Endothelial cell of umbilical vein (primary cell): ENCODE data around the gene MRTFA. TPM values are rescaled to one million over a fixed set of nuclear protein-coding genes. Genes with fewer than 3 reads are reported as not detected.

Experiments used
- BruUV-seq: library from RNA; stranded (reverse); fragments of 400-500 nt; replicated peaks from 2 replicates; lab custom pipeline; 2021; lab: Mats Ljungman, UMichigan
- CTCF ChIA-PET: fragments of 300-600, 350-600 bp; sonication (Branson Sonifier 250); formaldehyde crosslinking; loops from one replicate; lab custom pipeline; 2021; ENCODE audit warnings: antibody characterized with exemption, inconsistent platforms; lab: Charles Lee
- POLR2A ChIA-PET: fragments of 300-600, 350-600 bp; sonication (Branson Sonifier 250); formaldehyde crosslinking; loops from one replicate; lab custom pipeline; 2021; ENCODE audit warnings: antibody characterized with exemption, inconsistent platforms; lab: Charles Lee
- DNase-seq: peaks from one replicate; pipeline ENCODE4 v3.0.0-alpha.2; 2011; ENCODE audit warnings: low read depth, low spot score
- FAIRE-seq: peaks from 2 replicates; lab custom pipeline; 2011; peaks lifted over from hg19 to GRCh38; lab: Jason Lieb, UNC
- H2AFZ ChIP-seq: 2 replicates; pipeline ENCODE4 v1.6.0; 2012; ENCODE audit warnings: low read depth, low read length, control low read depth, inconsistent platforms
- H3K27ac ChIP-seq: 2 replicates; pipeline ENCODE4 v1.5.1; 2011; ENCODE audit warnings: low read depth, mild to moderate bottlenecking, control low read depth, low read length, moderate library complexity; ENCODE audit not compliant: insufficient read depth
- H3K27me3 ChIP-seq, 2 experiments: 2 replicates each; pipeline versions ENCODE4 v1.6.0 to v1.6.1; 2011; ENCODE audit warnings: low read length in 2 of 2, mixed read lengths in 1 of 2; ENCODE audit not compliant: control insufficient read depth in 2 of 2, insufficient read depth in 2 of 2
- H3K36me3 ChIP-seq, 2 experiments: 2 replicates in 1 of 2; 3 replicates in 1 of 2; pipeline ENCODE4 v1.5.1; 2011; ENCODE audit warnings: low read length in 2 of 2, mild to moderate bottlenecking in 1 of 2, moderate library complexity in 1 of 2; ENCODE audit not compliant: control insufficient read depth in 2 of 2, insufficient read depth in 2 of 2; ENCODE audit errors: extremely low read depth in 1 of 2
- H3K4me1 ChIP-seq: 3 replicates; pipeline ENCODE4 v1.5.1; 2011; ENCODE audit warnings: mild to moderate bottlenecking, low read length; ENCODE audit not compliant: control insufficient read depth, insufficient read depth; ENCODE audit errors: extremely low read depth
- H3K4me2 ChIP-seq: 2 replicates; pipeline ENCODE4 v1.6.1; 2011; ENCODE audit warnings: low read length, control low read depth, mixed read lengths; ENCODE audit not compliant: insufficient read depth
- H3K4me3 ChIP-seq, 3 experiments: fragments of 200-600 bp in 1 of 3; sonication (generic), shearing (Covaris generic) in 1 of 3; replicated peaks in 1 of 3; 2 replicates each; pipeline ENCODE4 v1.5.1; 2011 to 2016; ENCODE audit warnings: control low read depth in 3 of 3, low read length in 3 of 3, mild to moderate bottlenecking in 2 of 3, inconsistent platforms in 1 of 3, low read depth in 1 of 3, moderate library complexity in 1 of 3; ENCODE audit not compliant: insufficient read depth in 1 of 3
- H3K79me2 ChIP-seq: 2 replicates; pipeline ENCODE4 v1.6.0; 2012; ENCODE audit warnings: low read length, inconsistent platforms; ENCODE audit not compliant: control insufficient read depth, insufficient read depth
- H3K9ac ChIP-seq: replicated peaks from 2 replicates; pipeline ENCODE3; 2011; ENCODE audit warnings: low read length, control low read depth; ENCODE audit not compliant: insufficient read depth; ENCODE audit errors: extremely low read depth
- H3K9me1 ChIP-seq: replicated peaks from 3 replicates; pipeline ENCODE4 v1.6.0; 2011; ENCODE audit warnings: mild to moderate bottlenecking, low read length; ENCODE audit not compliant: control insufficient read depth, insufficient read depth; ENCODE audit errors: extremely low read depth
- H3K9me3 ChIP-seq: replicated peaks from 2 replicates; pipeline ENCODE4 v1.5.1; 2012; ENCODE audit warnings: low read length, inconsistent platforms; ENCODE audit not compliant: control insufficient read depth, insufficient read depth
- H4K20me1 ChIP-seq: replicated peaks from 2 replicates; pipeline ENCODE3; 2011; ENCODE audit warnings: mild to moderate bottlenecking, low read length; ENCODE audit not compliant: control insufficient read depth, insufficient read depth; ENCODE audit errors: extremely low read depth
- CTCF ChIP-seq, 2 donors: IDR thresholded peaks; 1 replicate in 1 of 2; 2 replicates in 1 of 2; pipeline ENCODE4 v1.5.1; 2011; ENCODE audit warnings: low read length in 2 of 2, mild to moderate bottlenecking in 2 of 2, moderate library complexity in 2 of 2, control low read depth in 1 of 2, inconsistent platforms in 1 of 2, low read depth in 1 of 2; ENCODE audit not compliant: insufficient read depth in 1 of 2; ENCODE audit errors: extremely low read depth in 1 of 2
- EZH2 ChIP-seq: IDR thresholded peaks from 2 replicates; pipeline ENCODE4 v1.6.1; 2012; ENCODE audit warnings: borderline replicate concordance, low read depth, mild to moderate bottlenecking, moderate library complexity, low read length, inconsistent platforms; ENCODE audit not compliant: severe bottlenecking
- FOS ChIP-seq: IDR thresholded peaks from 2 replicates; pipeline ENCODE4 v1.6.1; 2011; ENCODE audit warnings: mild to moderate bottlenecking, low read length, moderate library complexity, borderline replicate concordance; ENCODE audit not compliant: insufficient read depth
- GATA2 ChIP-seq: IDR thresholded peaks from 2 replicates; pipeline ENCODE4 v1.7.0; 2011; ENCODE audit warnings: low read depth, mild to moderate bottlenecking, moderate library complexity, mixed read lengths, low read length; ENCODE audit not compliant: insufficient read length, insufficient read depth
- JUN ChIP-seq: IDR thresholded peaks from 2 replicates; pipeline ENCODE4 v1.6.1; 2011; ENCODE audit warnings: borderline replicate concordance, low read depth; ENCODE audit not compliant: insufficient read length, insufficient read depth
- MAX ChIP-seq: IDR thresholded peaks from 2 replicates; pipeline ENCODE4 v1.6.1; 2011; ENCODE audit not compliant: insufficient read depth, insufficient read length
- MYC ChIP-seq: IDR thresholded peaks from one replicate; pipeline ENCODE4 v1.6.1; 2011; ENCODE audit warnings: mild to moderate bottlenecking, low read depth, low read length
- POLR2A ChIP-seq: IDR thresholded peaks from 2 replicates; pipeline ENCODE4 v1.6.1; 2012; ENCODE audit warnings: low read depth, mild to moderate bottlenecking, control low read depth, low read length
- POLR2AphosphoS5 ChIP-seq: IDR thresholded peaks from 2 replicates; pipeline ENCODE4 v1.6.1; 2012; ENCODE audit warnings: low read depth, mild to moderate bottlenecking, control low read depth, low read length, moderate library complexity; ENCODE audit not compliant: insufficient read depth
- dilution Hi-C: fragments of 300-500 bp; cut with MboI; formaldehyde crosslinking; loops from one replicate; pipeline ENCODE4 v1.15.0; 2019; ENCODE audit warnings: low sequenced_read_pairs; ENCODE audit not compliant: extremely low pct_ligation_motif_present
- intact Hi-C: fragments of 100-400 bp; cut with micrococcal nuclease; formaldehyde crosslinking; loops from one replicate; pipeline ENCODE4 v1.10.0; 2022
- polyA plus RNA-seq, 4 experiments: library from polyadenylated mRNA; depleted of rRNA in 3 of 4; stranded (reverse) in 3 of 4; unstranded in 1 of 4; fragments of >200 nt; gene quantifications; 2 replicates each; pipeline versions ENCODE4 v1.2.1 to v1.2.3, GENCODE V29; 2011 to 2012; ENCODE audit warnings: missing spikeins in 1 of 4
- total RNA-seq: library from RNA; stranded (reverse); gene quantifications from 2 replicates; pipeline ENCODE4 v1.2.3, GENCODE V29; 2021

MRTFA gene
- total and polyA plus RNA-seq, 2 donors (not counting 3 experiments of a cell fraction or from before 2014, with no cell fraction given), result 13.6 to 44.1 TPM

GRCh38 chr22:40403141-40403540 is 233.4 kb downstream of the MRTFA start:
- ChIA-PET POLR2A (no interaction called here), CTCF (no interaction called here)
- dilution Hi-C loops, result no loop called here
- Histone ChIP-seq H3K9me3 (no peaks in the 10 kb centered on the region), H3K4me1 (no peaks in the 10 kb centered on the region), H3K4me3 (no peak overlapping the region), H3K27me3 (no peaks in the 10 kb centered on the region), H3K4me2 (no peak overlapping the region), H4K20me1 (no peaks in the 10 kb centered on the region), H2AFZ (no peak overlapping the region), H3K27ac (no peak overlapping the region), H3K36me3 (peaks cover 4 to 40% of the 10 kb centered on the region in 2 experiments), H3K9me1 (no peaks in the 10 kb centered on the region), H3K79me2 (no peaks in the 10 kb centered on the region), H3K9ac (no peak overlapping the region)
- TF ChIP-seq POLR2A, result no peak
- TF ChIP-seq MAX, result no peak
- no peak for TF ChIP-seq JUN
- TF ChIP-seq POLR2AphosphoS5, result no peak
- no peak for TF ChIP-seq MYC
- TF ChIP-seq EZH2, result no peak
- TF ChIP-seq FOS, result no peak
- no peak for TF ChIP-seq CTCF (IDR thresholded peaks at IDR 0.05; ENCODE audit: extremely low read depth in 1 of 2, insufficient read depth in 1 of 2, low read depth in 1 of 2, low read length in 2 of 2)
- no peak for TF ChIP-seq GATA2
- intact Hi-C loops, result no loop called here
- FAIRE-seq (no peak), DNase-seq (no peak)
- no TSS peak for BruUV-seq
